NCI-H2107 (cell line): ENCODE data around the gene ZNRF3.
"Not testable (repeated sequence)": the region's sequence is repeated elsewhere in the genome, so short reads cannot be mapped to it uniquely, and the experiment has no call there.

Source experiments
- DNase-seq: peaks from one replicate; lab custom pipeline; 2025; lab: John Stamatoyannopoulos, UW

ZNRF3 gene

GRCh38 chr22:29039148-29039547 is 155.8 kb downstream of the ZNRF3 start:
- no peak for DNase-seq

- not testable (repeated sequence) for DNase-seq
These were observed 156.3 kb downstream of the ZNRF3 start for GRCh38 chr22:29039684-29040083.

- peak; percentile 23 for DNase-seq
These were observed 157.3 kb downstream of the ZNRF3 start for GRCh38 chr22:29040385-29041275.

GRCh38 chr22:29041408-29041807 is 158.0 kb downstream of the ZNRF3 start:
- no peak for DNase-seq

- no peak for DNase-seq
These were observed 160.7 kb downstream of the ZNRF3 start for GRCh38 chr22:29043906-29044575.

- DNase-seq: no peak
These were observed 161.3 kb downstream of the ZNRF3 start for GRCh38 chr22:29044657-29045176.

- DNase-seq: no peak
These were observed 165.7 kb downstream of the ZNRF3 start for GRCh38 chr22:29048822-29049654.

- DNase-seq: no peak
These were observed 166.4 kb downstream of the ZNRF3 start for GRCh38 chr22:29049655-29050263.

GRCh38 chr22:29050457-29050856 is 167.1 kb downstream of the ZNRF3 start:
- no peak for DNase-seq

GRCh38 chr22:29053048-29053702 is 169.8 kb downstream of the ZNRF3 start:
- DNase-seq: no peak

GRCh38 chr22:29054251-29054767 is 170.9 kb downstream of the ZNRF3 start:
- no peak for DNase-seq

GRCh38 chr22:29055192-29055830 is 171.9 kb downstream of the ZNRF3 start:
- DNase-seq: no peak

- no peak for DNase-seq
These were observed 173.1 kb downstream of the ZNRF3 start for GRCh38 chr22:29056472-29056871.

- no peak for DNase-seq
These were observed 177.0 kb downstream of the ZNRF3 start for GRCh38 chr22:29060251-29060869.

GRCh38 chr22:29060931-29061330 is 177.6 kb downstream of the ZNRF3 start:
- no peak for DNase-seq

- no peak for DNase-seq
These were observed 178.4 kb downstream of the ZNRF3 start, which contains the start of gene C22orf31 for GRCh38 chr22:29061773-29062172. Gene C22orf31 (minus strand): TSS chr22:29061831. CDS start chr22:29061792, 39 bp downstream.

GRCh38 chr22:29062286-29062821 is 179.0 kb downstream of the ZNRF3 start:
- peak; percentile 9 for DNase-seq

GRCh38 chr22:29065468-29066190 is 182.3 kb downstream of the ZNRF3 start:
- DNase-seq: no peak

- no peak for DNase-seq
These were observed 186.1 kb downstream of the ZNRF3 start for GRCh38 chr22:29069463-29069862.
